C4-2B (cell line): ENCODE data around the gene KCNH3.
"Not testable (repeated sequence)": the region's sequence is repeated elsewhere in the genome, so short reads cannot be mapped to it uniquely, and the experiment has no call there.

ENCODE experiments used
- H3K27ac ChIP-seq: fragments of 450-650 bp; 2 replicates; pipeline ENCODE4 v1.5.1; 2017
- ZFX ChIP-seq: fragments of 450-650 bp; IDR thresholded peaks from 2 replicates; pipeline ENCODE4 v1.6.1; 2017
- TF ChIP-seq, protein P1 (sequence below): fragments of 450-650 bp; conservative IDR thresholded peaks from 2 replicates; pipeline ENCODE4 v1.5.1; 2017; ENCODE audit warnings: mild to moderate bottlenecking

The KCNH3 gene

DNA sequence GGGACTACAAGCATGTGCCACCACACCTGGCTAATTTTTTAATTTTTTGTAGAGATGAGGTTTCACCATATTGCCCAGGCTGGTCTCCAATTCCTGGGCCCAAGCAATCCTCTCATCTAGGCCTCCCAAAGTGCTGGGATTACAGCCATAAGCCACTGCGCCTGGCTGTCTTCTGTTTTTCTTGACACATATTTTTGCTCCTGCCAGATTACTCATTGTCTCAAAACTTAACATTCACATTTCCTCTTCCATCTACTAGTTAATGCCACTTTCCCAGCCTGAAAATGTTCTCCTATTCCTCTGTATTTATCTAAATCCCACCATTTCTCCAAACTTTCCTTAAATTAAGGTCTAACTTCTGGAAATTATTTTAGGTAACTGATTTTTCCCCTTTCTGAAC, 36.2 kb upstream of the KCNH3 start:
- H3K27ac ChIP-seq = peak overlapping the region; percentile 34; the same call in 1 of the 2 replicates

DNA sequence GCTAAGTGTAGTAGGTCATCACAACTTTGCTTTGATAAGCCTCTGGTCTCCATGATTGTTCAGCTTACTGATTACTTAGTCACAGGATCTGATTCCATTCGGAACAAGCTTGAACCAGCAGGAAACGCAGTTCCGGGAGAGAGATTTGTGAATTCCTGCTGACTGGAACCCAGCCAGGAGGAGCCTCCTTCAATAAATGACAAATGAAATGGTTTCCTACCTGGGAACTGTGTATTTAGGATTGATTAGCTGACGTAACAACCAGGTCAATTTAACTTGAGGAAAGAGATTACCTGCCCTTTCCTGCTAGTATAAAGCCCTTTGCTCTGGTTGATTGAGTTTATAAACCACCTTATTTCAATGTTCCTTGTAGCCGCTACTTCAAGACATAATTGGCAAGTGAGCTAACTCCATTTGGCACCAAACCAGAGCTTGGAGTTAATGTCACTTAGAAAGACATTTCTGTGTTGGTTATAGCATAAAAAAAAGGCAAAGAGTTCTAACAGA, 35.1 kb upstream of the KCNH3 start:
- no peak for TF ChIP-seq ZFX
- TF ChIP-seq, protein P1, sequence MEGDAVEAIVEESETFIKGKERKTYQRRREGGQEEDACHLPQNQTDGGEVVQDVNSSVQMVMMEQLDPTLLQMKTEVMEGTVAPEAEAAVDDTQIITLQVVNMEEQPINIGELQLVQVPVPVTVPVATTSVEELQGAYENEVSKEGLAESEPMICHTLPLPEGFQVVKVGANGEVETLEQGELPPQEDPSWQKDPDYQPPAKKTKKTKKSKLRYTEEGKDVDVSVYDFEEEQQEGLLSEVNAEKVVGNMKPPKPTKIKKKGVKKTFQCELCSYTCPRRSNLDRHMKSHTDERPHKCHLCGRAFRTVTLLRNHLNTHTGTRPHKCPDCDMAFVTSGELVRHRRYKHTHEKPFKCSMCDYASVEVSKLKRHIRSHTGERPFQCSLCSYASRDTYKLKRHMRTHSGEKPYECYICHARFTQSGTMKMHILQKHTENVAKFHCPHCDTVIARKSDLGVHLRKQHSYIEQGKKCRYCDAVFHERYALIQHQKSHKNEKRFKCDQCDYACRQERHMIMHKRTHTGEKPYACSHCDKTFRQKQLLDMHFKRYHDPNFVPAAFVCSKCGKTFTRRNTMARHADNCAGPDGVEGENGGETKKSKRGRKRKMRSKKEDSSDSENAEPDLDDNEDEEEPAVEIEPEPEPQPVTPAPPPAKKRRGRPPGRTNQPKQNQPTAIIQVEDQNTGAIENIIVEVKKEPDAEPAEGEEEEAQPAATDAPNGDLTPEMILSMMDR = no peak
- H3K27ac ChIP-seq = peak overlapping the region; percentile 34

More for the DNA sequence above, 36.2 kb upstream of the KCNH3 start:
- TF ChIP-seq, protein P1 = no peak
- no peak for TF ChIP-seq ZFX

DNA sequence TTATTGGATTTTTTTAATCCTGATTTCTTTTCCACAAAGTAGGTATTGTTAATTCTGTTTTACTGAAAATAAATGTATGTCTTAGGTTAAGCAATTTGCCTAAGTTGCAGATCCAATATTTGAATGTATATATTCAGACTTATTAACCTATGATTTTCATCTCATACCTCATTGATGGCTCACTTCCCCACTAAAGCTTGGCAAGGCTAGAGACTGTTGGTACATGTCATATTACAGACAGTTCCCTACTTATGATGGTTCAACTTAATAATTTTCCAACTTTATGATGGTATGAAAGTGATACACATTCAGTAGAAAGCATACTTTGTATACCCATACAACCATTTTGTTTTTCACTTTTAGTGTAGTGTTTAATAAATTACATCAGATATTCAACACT, 33.2 kb upstream of the KCNH3 start:
- no peak overlapping the region for H3K27ac ChIP-seq
- no peak for TF ChIP-seq ZFX
- TF ChIP-seq, protein P1 = no peak

DNA sequence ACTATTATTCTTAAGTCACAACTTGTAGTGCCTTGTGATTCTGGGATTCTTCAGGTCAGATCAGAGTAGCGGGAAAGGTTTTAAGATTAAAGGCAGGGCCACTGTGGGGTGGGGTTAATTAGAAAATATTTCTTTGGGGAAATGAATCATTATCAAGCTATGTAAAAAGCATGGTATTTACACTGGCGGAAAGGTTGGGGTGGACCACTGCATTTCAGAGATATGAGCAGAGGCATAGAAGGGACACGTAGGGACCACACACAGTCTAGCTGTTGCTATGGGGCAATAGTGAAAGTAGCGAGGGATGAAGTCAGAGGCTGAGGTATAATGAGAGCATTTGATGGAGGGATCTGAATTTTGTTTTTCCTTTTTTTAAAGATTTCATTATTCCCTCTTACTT, 31.7 kb upstream of the KCNH3 start:
- TF ChIP-seq, protein P1 = no peak
- TF ChIP-seq ZFX = no peak
- no peak overlapping the region for H3K27ac ChIP-seq

DNA sequence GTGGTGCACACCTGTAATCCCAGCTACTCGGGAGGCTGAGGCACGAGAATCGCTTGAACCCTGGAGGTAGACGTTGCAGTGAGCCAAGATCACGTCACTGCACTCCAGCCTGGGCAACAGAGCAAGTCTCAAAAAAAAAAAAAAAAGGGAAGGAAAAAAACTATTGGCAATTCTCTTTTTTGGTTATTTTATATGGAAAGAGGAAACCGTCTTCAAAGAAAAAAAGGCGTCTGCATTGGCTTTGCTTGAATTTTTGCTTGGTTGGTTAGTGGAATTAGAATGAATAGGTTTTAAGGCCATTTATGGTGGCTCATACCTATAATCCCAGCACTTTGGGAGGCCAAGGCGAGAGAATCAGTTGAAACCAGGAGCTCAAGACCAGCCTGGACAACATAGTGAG, 29.1 kb upstream of the KCNH3 start:
- not testable (repeated sequence) for H3K27ac ChIP-seq

DNA sequence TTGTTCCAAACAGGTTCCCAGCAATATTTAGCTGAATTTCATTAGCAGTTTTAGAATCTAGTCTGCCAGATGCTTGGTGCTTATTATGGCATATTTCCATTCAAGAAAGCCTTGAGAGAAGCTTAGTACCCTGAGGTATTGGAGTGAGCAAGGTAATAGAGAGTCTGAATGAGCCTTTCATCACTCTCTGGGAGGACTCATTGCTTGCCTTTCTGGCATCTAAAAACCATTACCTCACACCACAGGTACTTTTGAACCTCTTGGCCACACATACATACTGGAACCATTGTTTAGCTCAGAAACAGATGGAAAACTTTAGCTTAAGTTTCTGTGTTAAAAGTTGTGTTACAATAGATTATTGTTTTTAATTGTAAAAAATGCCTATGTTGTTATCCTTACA, 27.4 kb upstream of the KCNH3 start:
- no peak overlapping the region for H3K27ac ChIP-seq

DNA sequence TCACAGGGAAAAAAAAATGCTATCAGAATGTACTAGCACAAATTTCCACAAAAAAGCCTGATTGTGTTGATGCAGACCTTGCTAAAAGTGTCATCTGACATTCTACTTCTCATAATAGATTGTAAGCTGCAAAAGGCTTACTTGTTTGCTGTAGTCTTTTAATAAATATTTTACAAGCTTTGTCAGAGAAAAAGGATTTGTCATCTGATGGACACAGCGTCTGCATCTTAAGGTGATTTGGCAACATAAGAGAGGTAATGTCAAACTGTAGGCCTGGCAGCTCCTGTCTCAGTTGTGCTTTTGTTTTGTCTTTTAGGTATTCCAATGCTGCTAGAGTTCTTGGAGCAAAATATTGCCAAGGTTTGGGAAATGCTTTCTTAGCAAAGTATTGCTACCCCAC, 26.3 kb upstream of the KCNH3 start:
- no peak overlapping the region for H3K27ac ChIP-seq
- TF ChIP-seq, protein P1 = no peak
- TF ChIP-seq ZFX = no peak

More for the DNA sequence above, 27.4 kb upstream of the KCNH3 start:
- no peak for TF ChIP-seq ZFX
- TF ChIP-seq, protein P1 = no peak

DNA sequence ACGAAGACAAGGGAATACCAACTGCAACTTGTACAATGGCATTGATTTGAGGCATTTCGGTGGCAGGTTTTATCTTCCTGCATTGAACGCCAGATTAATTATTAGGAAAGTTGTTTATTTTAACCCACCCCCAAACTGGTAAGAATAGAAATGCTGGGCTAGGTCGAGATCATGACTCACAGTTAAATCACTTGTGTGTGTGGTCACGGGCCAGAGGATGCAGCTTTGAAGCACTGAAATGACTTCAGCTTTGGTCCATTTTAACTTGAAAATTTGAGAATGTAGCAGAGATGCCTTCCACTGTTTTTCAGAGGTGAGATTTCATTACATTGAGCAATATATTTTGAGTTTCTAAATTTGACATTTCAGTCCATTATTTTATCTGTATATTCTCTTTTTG, 23.6 kb upstream of the KCNH3 start:
- TF ChIP-seq ZFX = no peak
- TF ChIP-seq, protein P1 = no peak
- H3K27ac ChIP-seq = no peak overlapping the region
